Breast epithelium (tissue), 4 donors: ENCODE results near the gene IFNA5. TPM values are rescaled to one million over a fixed set of nuclear protein-coding genes. Genes with fewer than 3 reads are reported as not detected.

Experiments
- DNase-seq, 2 donors: peaks; one replicate each; pipeline ENCODE4 v3.0.0-alpha.2; 2019; ENCODE audit warnings: low spot score in 2 of 2
- H3K27ac ChIP-seq, 2 donors: fragments of 200-600 bp; sonication (generic) in 1 of 2; one replicate each; pipeline ENCODE4 v1.5.1; 2016 to 2019; ENCODE audit warnings: mild to moderate bottlenecking in 1 of 2
- H3K27me3 ChIP-seq, 2 donors: fragments of 200-600 bp; sonication (generic) in 1 of 2; one replicate each; pipeline versions ENCODE4 v1.5.1 to v1.6.0; 2017 to 2019; ENCODE audit warnings: control low read depth in 1 of 2, mild to moderate bottlenecking in 1 of 2
- H3K36me3 ChIP-seq: fragments of 200-600 bp; one replicate; pipeline ENCODE4 v1.5.1; 2019
- H3K4me1 ChIP-seq, 2 donors: fragments of 200-600 bp; sonication (generic); one replicate each; pipeline ENCODE4 v1.5.1; 2016 to 2019; ENCODE audit warnings: control low read depth in 1 of 2
- H3K4me3 ChIP-seq, 3 donors: fragments of 200-600 bp; sonication (generic); 1 replicate in 2 of 3; 2 replicates in 1 of 3; pipeline ENCODE4 v1.5.1; 2016 to 2019; ENCODE audit warnings: mild to moderate bottlenecking in 3 of 3, moderate library complexity in 2 of 3
- H3K9me3 ChIP-seq, 2 donors: fragments of 200-600 bp; sonication (generic) in 1 of 2; one replicate each; pipeline ENCODE4 v1.5.1; 2016 to 2019; ENCODE audit warnings: control low read depth in 1 of 2
- CTCF ChIP-seq, 3 donors: fragments of 450-650 bp; IDR thresholded peaks; one replicate each; pipeline ENCODE4 v1.5.1; 2016 to 2017; ENCODE audit warnings: antibody characterized with exemption in 3 of 3, mild to moderate bottlenecking in 3 of 3, moderate library complexity in 3 of 3
- POLR2A ChIP-seq: fragments of 450-650 bp; IDR thresholded peaks from one replicate; pipeline ENCODE4 v1.6.1; 2016; ENCODE audit warnings: antibody characterized with exemption, mild to moderate bottlenecking, moderate library complexity
- POLR2AphosphoS5 ChIP-seq, 3 donors: sonication (generic); formaldehyde crosslinking; IDR thresholded peaks; one replicate each; pipeline ENCODE4 v1.6.1; 2017; ENCODE audit warnings: antibody characterized with exemption in 3 of 3
- intact Hi-C: fragments of 100-400 bp; cut with DNase I; formaldehyde crosslinking; loops from one replicate; pipeline ENCODE4 v1.15.1; 2023; ENCODE audit warnings: low total_unique reads
- total RNA-seq, 3 donors: library from RNA; depleted of rRNA; stranded (reverse); fragments of >200 nt; gene quantifications; one replicate each; pipeline ENCODE4 v1.1.0, GENCODE V29; 2016

The IFNA5 gene
- total RNA-seq, 3 donors from 2014 or later, result 0.32 TPM; not detected in 2

GRCh38 chr9:21334701-21335632 is 29.9 kb upstream of the IFNA5 start, which contains the start of gene KLHL9:
Gene KLHL9 (minus strand): TSS chr9:21335404. CDS start chr9:21334859, 545 bp downstream.
- Histone ChIP-seq H3K27ac (peak within 1 kb of the TSS; percentile 98 to 99), H3K4me1 (peaks cover 3 to 19% of the 10 kb centered on the region in 2 donors), H3K9me3 (no peaks in the 10 kb centered on the region), H3K36me3 (no peaks in the 10 kb centered on the region), H3K27me3 (no peaks in the 10 kb centered on the region), H3K4me3 (peak within 1 kb of the TSS; percentile 83 to 96 (median 90))
- intact Hi-C loops, result no loop called here
- TF ChIP-seq POLR2A, result peak; percentile 52
- no peak for TF ChIP-seq CTCF (IDR thresholded peaks at IDR 0.05)
- TF ChIP-seq POLR2AphosphoS5 (IDR thresholded peaks at IDR 0.05), result peak; percentile 79 to 91 (median 84)
- DNase-seq, result peak; percentile 82 to 89

GRCh38 chr9:21333226-21333625 is 28.1 kb upstream of the IFNA5 start:
- Histone ChIP-seq H3K27ac (no peak overlapping the region), H3K4me1 (peaks cover 3 to 19% of the 10 kb centered on the region in 2 donors), H3K4me3 (peak overlapping the region in 1 of 3 donors; percentile 96), H3K9me3 (no peaks in the 10 kb centered on the region), H3K36me3 (no peaks in the 10 kb centered on the region), H3K27me3 (no peaks in the 10 kb centered on the region)
- intact Hi-C loops, result no loop called here
- TF ChIP-seq POLR2A (no peak), CTCF (IDR thresholded peaks at IDR 0.05) (no peak), POLR2AphosphoS5 (IDR thresholded peaks at IDR 0.05) (no peak)
- DNase-seq, result no peak

GRCh38 chr9:21331676-21332402 is 26.7 kb upstream of the IFNA5 start:
- Histone ChIP-seq H3K4me3 (no peak overlapping the region), H3K4me1 (peaks cover 3 to 19% of the 10 kb centered on the region in 2 donors), H3K27ac (no peak overlapping the region), H3K9me3 (no peaks in the 10 kb centered on the region), H3K36me3 (no peaks in the 10 kb centered on the region), H3K27me3 (no peaks in the 10 kb centered on the region)
- no peak for DNase-seq
- intact Hi-C loops, result no loop called here
- TF ChIP-seq POLR2AphosphoS5 (IDR thresholded peaks at IDR 0.05) (no peak), POLR2A (no peak), CTCF (IDR thresholded peaks at IDR 0.05) (no peak)

- Histone ChIP-seq H3K27me3 (no peaks in the 10 kb centered on the region), H3K9me3 (no peaks in the 10 kb centered on the region), H3K4me1 (peaks cover 3 to 5% of the 10 kb centered on the region in 2 donors), H3K36me3 (no peaks in the 10 kb centered on the region), H3K27ac (no peak overlapping the region), H3K4me3 (no peak overlapping the region)
- intact Hi-C loops, result loop anchor here (5.0 kb wide), 1 partner anchor 71 kb away; no protein-coding TSS in a partner anchor
- no peak for TF ChIP-seq POLR2AphosphoS5 (IDR thresholded peaks at IDR 0.05)
- peak in 2 of 3 donors; percentile 39 to 55 for TF ChIP-seq CTCF (IDR thresholded peaks at IDR 0.05)
- DNase-seq, result no peak
These were observed 21.5 kb upstream of the IFNA5 start for GRCh38 chr9:21326526-21327139.
